Heart left ventricle (tissue), 16 donors: ENCODE measurements around the gene BIN1. TPM values are rescaled to one million over a fixed set of nuclear protein-coding genes. Genes with fewer than 3 reads are reported as not detected.

ENCODE experiments used
- ATAC-seq, 4 donors: fragments of 200-7000 bp; cut with Tn5 transposase; one replicate each; pipeline ENCODE4 v1.9.1; 2020 to 2022; ENCODE audit warnings: moderate library complexity in 4 of 4, mild to moderate bottlenecking in 3 of 4, moderate number of reproducible peaks in 1 of 4
- DNase-seq, 5 donors: peaks; one replicate each; pipeline ENCODE4 v3.0.0-alpha.2; 2020
- H3K27ac ChIP-seq, 12 donors: fragments of 200-600 bp; sonication (generic) in 4 of 12; one replicate each; pipeline versions ENCODE4 v1.5.0 to v1.8.0; 2016 to 2022; ENCODE audit warnings: mild to moderate bottlenecking in 2 of 12
- H3K27me3 ChIP-seq, 9 donors: fragments of 200-600 bp; sonication (generic) in 2 of 9; one replicate each; pipeline versions ENCODE4 v1.5.1 to v1.8.0; 2016 to 2022; ENCODE audit warnings: mild to moderate bottlenecking in 3 of 9
- H3K36me3 ChIP-seq, 9 donors: fragments of 200-600 bp; sonication (generic) in 2 of 9; one replicate each; pipeline versions ENCODE4 v1.5.0 to v1.8.0; 2018 to 2022; ENCODE audit warnings: mild to moderate bottlenecking in 2 of 9
- H3K4me1 ChIP-seq, 12 donors: fragments of 200-600 bp; sonication (generic) in 4 of 12; one replicate each; pipeline versions ENCODE4 v1.5.0 to v1.8.0; 2016 to 2022; ENCODE audit warnings: mild to moderate bottlenecking in 3 of 12
- H3K4me3 ChIP-seq, 12 donors: fragments of 200-600 bp; sonication (generic) in 4 of 12; one replicate each; pipeline versions ENCODE4 v1.5.0 to v1.8.0; 2017 to 2022; ENCODE audit warnings: mild to moderate bottlenecking in 9 of 12, moderate library complexity in 4 of 12
- H3K9me3 ChIP-seq, 12 donors: fragments of 200-600 bp; sonication (generic) in 4 of 12; one replicate each; pipeline versions ENCODE4 v1.5.0 to v1.8.0; 2016 to 2022; ENCODE audit warnings: mild to moderate bottlenecking in 1 of 12
- CTCF ChIP-seq, 12 donors: fragments of 200-600 bp; sonication (generic) in 4 of 12; IDR thresholded peaks; one replicate each; pipeline versions ENCODE4 v1.5.0 to v1.8.0; 2018 to 2022; ENCODE audit warnings: antibody characterized with exemption in 12 of 12, mild to moderate bottlenecking in 5 of 12
- POLR2A ChIP-seq, 2 donors: fragments of 450-650 bp; IDR thresholded peaks; one replicate each; pipeline ENCODE4 v1.6.1; 2017; ENCODE audit warnings: antibody characterized with exemption in 2 of 2, mild to moderate bottlenecking in 2 of 2, moderate library complexity in 2 of 2
- WGBS, 4 donors: extraction: QIAGEN DNeasy Blood & Tissue Kit in 2 of 4; methylation state at CpG; one replicate each; pipeline versions ENCODE4 v1.1.5 to v1.1.7; 2013 to 2018; 5-methylcytosine and 5-hydroxymethylcytosine counted together
- intact Hi-C, 10 donors: fragments of 100-400 bp; cut with DNase I; formaldehyde crosslinking; loops; one replicate each; pipeline versions ENCODE4 v1.11.1 to v1.14.2; 2022
- polyA plus RNA-seq, 2 donors: library from polyadenylated mRNA; stranded (reverse); fragments of 200-250 nt; gene quantifications; one replicate each; pipeline ENCODE4 v1.2.3, GENCODE V29; 2013
- total RNA-seq, 9 donors: library from RNA; depleted of rRNA in 2 of 9; stranded (reverse); fragments of >200 nt in 2 of 9; fragmentation: NEBNext Ultra II Directional in 3 of 9; extraction: Animal tissue kit (Norgen Biotek cat#: 25700) in 3 of 9; gene quantifications; one replicate each; pipeline versions ENCODE4 v1.1.0 to v1.2.4, GENCODE V29; 2016 to 2023
- donor health status: ischemic (EF 13 %, LVEDD 7.1; RV severe dilation, severe dysfunction).
- donor health status: healthy with polysubstance abuse.
- donor health status: DM: no; HTN: yes; CAD: no.
- donor health status: DM: no; HTN: no; CAD: no.
- donor health status: ischemic (EF 25% LVEDD 6.9; RV normal size, moderate dysfunction).
- donor health status: ischemic (EF 25% LVEDD 5.7; RV mildly dilated, moderate dysfunction).
- donor health status: healthy.
- donor health status: DM: yes; HTN: yes; CAD: no.
- donor health status: ischemic (EF 35%, LVEDD 5.7; RV mildly dilated, moderate dysfunction).
- donor health status: nonischemic (EF 11% LVEDD 7.7; RV severe dilation, severe dysfunction).
- donor health status: DM: yes; HTN: yes; CAD: no.
- donor health status: PGD.
- donor health status: ischemic (EF 29% LVEDD 5.4; RV normal size, mild dysfunction).
- donor health status: nonischemic (EF 23%, LVEDD 6.1; RV moderate dilation, normal function).

The BIN1 gene
- total and polyA plus RNA-seq, 11 donors: 4.3 to 22.2 (median 15.6) TPM

GRCh38 chr2:127097841-127098651, 8.9 kb downstream of the BIN1 start:
- H3K27ac ChIP-seq: no peak overlapping the region
- TF ChIP-seq POLR2A (IDR thresholded peaks at IDR 0.05): no peak
- no peak for TF ChIP-seq CTCF (IDR thresholded peaks at IDR 0.05)

GRCh38 chr2:127097471-127097765, 9.5 kb downstream of the BIN1 start:
- no peaks in the 10 kb centered on the region for H3K27me3 ChIP-seq
- no peaks in the 10 kb centered on the region for H3K9me3 ChIP-seq
- no peak overlapping the region for H3K4me3 ChIP-seq
- ATAC-seq (no peak), DNase-seq (no peak)
- peaks cover 0 to 29% (median 17%) of the 10 kb centered on the region in 12 donors for H3K4me1 ChIP-seq
- H3K36me3 ChIP-seq: no peaks in the 10 kb centered on the region
- 82 to 100% (median 91%) methylated on average over 2 to 3 of the region's 3 CpGs for WGBS, 4 donors
- H3K27ac ChIP-seq: peak overlapping the region in 1 of 12 donors; percentile 25
- intact Hi-C loops: no loop called here
- TF ChIP-seq POLR2A (IDR thresholded peaks at IDR 0.05) (no peak), CTCF (IDR thresholded peaks at IDR 0.05) (no peak)

More at GRCh38 chr2:127097841-127098651, 8.9 kb downstream of the BIN1 start:
- H3K9me3 ChIP-seq: no peaks in the 10 kb centered on the region
- H3K27me3 ChIP-seq: no peaks in the 10 kb centered on the region
- no peaks in the 10 kb centered on the region for H3K36me3 ChIP-seq
- intact Hi-C loops: no loop called here
- peaks cover 0 to 29% (median 17%) of the 10 kb centered on the region in 12 donors for H3K4me1 ChIP-seq
- WGBS, 4 donors: 78 to 94% (median 88%) methylated on average over 8 to 16 of the region's 16 CpGs
- DNase-seq: peak in 2 of 5 donors; percentile 20 to 50
- no peak overlapping the region for H3K4me3 ChIP-seq
- no peak for ATAC-seq

- intact Hi-C loops: no loop called here
- Histone ChIP-seq H3K4me3 (no peak overlapping the region), H3K4me1 (peaks cover 0 to 29% (median 17%) of the 10 kb centered on the region in 12 donors), H3K9me3 (no peaks in the 10 kb centered on the region), H3K27me3 (no peaks in the 10 kb centered on the region), H3K27ac (peak overlapping the region in 1 of 12 donors; percentile 25), H3K36me3 (no peaks in the 10 kb centered on the region)
- peak in 2 of 5 donors; percentile 33 to 51 for DNase-seq
- 88 to 95% (median 91%) methylated on average over 13 to 15 of the region's 15 CpGs for WGBS, 4 donors
- ATAC-seq: peak in 3 of 4 donors; percentile 27 to 50 (median 39)
- TF ChIP-seq CTCF (IDR thresholded peaks at IDR 0.05) (no peak), POLR2A (IDR thresholded peaks at IDR 0.05) (no peak)
Observed at GRCh38 chr2:127096718-127097470, 10.1 kb downstream of the BIN1 start.

GRCh38 chr2:127096280-127096679, 10.7 kb downstream of the BIN1 start:
- H3K27ac ChIP-seq: peak overlapping the region in 1 of 12 donors; percentile 25
- intact Hi-C loops: no loop called here
- peaks cover 0 to 29% (median 17%) of the 10 kb centered on the region in 12 donors for H3K4me1 ChIP-seq
- no peak overlapping the region for H3K4me3 ChIP-seq
- 85 to 90% (median 88%) methylated on average over 9 of the region's 9 CpGs for WGBS, 4 donors
- TF ChIP-seq CTCF (IDR thresholded peaks at IDR 0.05): no peak
- no peak for TF ChIP-seq POLR2A (IDR thresholded peaks at IDR 0.05)
- ATAC-seq (no peak), DNase-seq (peak in 2 of 5 donors; percentile 29 to 39)
- H3K36me3 ChIP-seq: no peaks in the 10 kb centered on the region
- no peaks in the 10 kb centered on the region for H3K27me3 ChIP-seq
- H3K9me3 ChIP-seq: no peaks in the 10 kb centered on the region
